ENCODE results near the gene WDR48.
"Not testable (repeated sequence)": the region's sequence is repeated elsewhere in the genome, so short reads cannot be mapped to it uniquely, and the experiment has no call there.

The WDR48 gene

GRCh38 chr3:39051649-39052561, at the start of gene WDR48, which contains the start of gene SCN11A:
TSS of gene WDR48 (plus strand) at chr3:39052016. CDS start at chr3:39052026, 10 bp downstream.
TSS of gene SCN11A (minus strand) at chr3:39051944. CDS start at chr3:38950362, 101,582 bp downstream.
- peak; percentile 82 for DNase-seq

GRCh38 chr3:39005295-39005694, 46.5 kb upstream of the WDR48 start:
- DNase-seq: no peak

GRCh38 chr3:39011191-39011736, 40.6 kb upstream of the WDR48 start:
- no peak for DNase-seq

- DNase-seq: no peak
Observed at GRCh38 chr3:39013289-39013688, 38.5 kb upstream of the WDR48 start.

GRCh38 chr3:39013921-39014509, 37.8 kb upstream of the WDR48 start:
- no peak for DNase-seq

- DNase-seq: no peak
Observed at GRCh38 chr3:39015418-39015817, 36.4 kb upstream of the WDR48 start.

GRCh38 chr3:39019299-39019698, 32.5 kb upstream of the WDR48 start:
- no peak for DNase-seq

GRCh38 chr3:39021029-39021428, 30.8 kb upstream of the WDR48 start:
- DNase-seq: no peak

GRCh38 chr3:39021465-39022285, 30.1 kb upstream of the WDR48 start:
- no peak for DNase-seq

GRCh38 chr3:39022286-39022630, 29.6 kb upstream of the WDR48 start:
- DNase-seq: no peak

GRCh38 chr3:39024497-39024896, 27.3 kb upstream of the WDR48 start:
- no peak for DNase-seq

- DNase-seq: no peak
Observed at GRCh38 chr3:39025222-39025970, 26.4 kb upstream of the WDR48 start.

GRCh38 chr3:39028546-39028945, 23.3 kb upstream of the WDR48 start:
- no peak for DNase-seq

GRCh38 chr3:39029556-39029955, 22.3 kb upstream of the WDR48 start:
- DNase-seq: no peak

- no peak for DNase-seq
Observed at GRCh38 chr3:39038165-39038564, 13.7 kb upstream of the WDR48 start.

GRCh38 chr3:39050029-39050428, 1.8 kb upstream of the WDR48 start:
- no peak for DNase-seq

GRCh38 chr3:39052583-39052982, 767 bp downstream of the WDR48 start:
- no peak for DNase-seq

GRCh38 chr3:39053696-39054095, 1.9 kb downstream of the WDR48 start:
- no peak for DNase-seq

GRCh38 chr3:39056151-39056550, 4.3 kb downstream of the WDR48 start:
- DNase-seq: no peak

- not testable (repeated sequence) for DNase-seq
Observed at GRCh38 chr3:39061228-39061627, 9.4 kb downstream of the WDR48 start.

- DNase-seq: no peak
Observed at GRCh38 chr3:39062180-39062579, 10.4 kb downstream of the WDR48 start.

- no peak for DNase-seq
Observed at GRCh38 chr3:39063143-39063542, 11.3 kb downstream of the WDR48 start.
